BLaER1 (cell line): ENCODE results near the gene MORN5.

Experiments used
- H3K27ac ChIP-seq: shearing (Covaris generic); formaldehyde crosslinking; 2 replicates; pipeline ENCODE4 v1.8.1; 2022
- H3K27me3 ChIP-seq: shearing (Covaris generic); formaldehyde crosslinking; 2 replicates; pipeline ENCODE4 v1.8.1; 2022
- H3K36me3 ChIP-seq: shearing (Covaris generic); formaldehyde crosslinking; 2 replicates; pipeline ENCODE4 v1.8.1; 2022
- H3K4me1 ChIP-seq: shearing (Covaris generic); formaldehyde crosslinking; 2 replicates; pipeline ENCODE4 v1.8.1; 2022
- H3K4me2 ChIP-seq: shearing (Covaris generic); formaldehyde crosslinking; 2 replicates; pipeline ENCODE4 v1.8.1; 2022
- H3K4me3 ChIP-seq: shearing (Covaris generic); formaldehyde crosslinking; 2 replicates; pipeline ENCODE4 v1.8.1; 2022
- H3K9ac ChIP-seq: shearing (Covaris generic); formaldehyde crosslinking; 2 replicates; pipeline ENCODE4 v1.8.1; 2022
- H3K9me3 ChIP-seq: shearing (Covaris generic); formaldehyde crosslinking; 2 replicates; pipeline ENCODE4 v1.8.1; 2022
- H4K20me1 ChIP-seq: shearing (Covaris generic); formaldehyde crosslinking; 2 replicates; pipeline ENCODE4 v1.8.1; 2022
- Cebpa-rat ChIP-seq: shearing (Covaris generic); IDR thresholded peaks from 2 replicates; pipeline ENCODE4 v1.8.1; 2022

Gene MORN5

GRCh38 chr9:122188369-122188768 lies 28.7 kb downstream of the MORN5 start:
- Histone ChIP-seq H3K4me3 (no peak overlapping the region), H3K36me3 (no peaks in the 10 kb centered on the region), H3K4me1 (no peaks in the 10 kb centered on the region), H3K27ac (no peak overlapping the region), H3K27me3 (no peaks in the 10 kb centered on the region), H4K20me1 (no peaks in the 10 kb centered on the region), H3K9me3 (no peaks in the 10 kb centered on the region), H3K9ac (no peak overlapping the region), H3K4me2 (no peak overlapping the region)
- no peak for TF ChIP-seq Cebpa-rat

- no peaks in the 10 kb centered on the region for H3K4me1 ChIP-seq
- no peak overlapping the region for H3K4me3 ChIP-seq
- H3K36me3 ChIP-seq = no peaks in the 10 kb centered on the region
- no peak overlapping the region for H3K9ac ChIP-seq
- H3K4me2 ChIP-seq = no peak overlapping the region
- no peaks in the 10 kb centered on the region for H3K27me3 ChIP-seq
- no peak overlapping the region for H3K27ac ChIP-seq
- TF ChIP-seq Cebpa-rat = no peak
- H4K20me1 ChIP-seq = no peaks in the 10 kb centered on the region
- H3K9me3 ChIP-seq = no peaks in the 10 kb centered on the region
These were observed 31.1 kb downstream of the MORN5 start for GRCh38 chr9:122190597-122191381.

- Histone ChIP-seq H3K9me3 (no peaks in the 10 kb centered on the region), H3K4me1 (no peaks in the 10 kb centered on the region), H3K27me3 (no peaks in the 10 kb centered on the region), H3K27ac (no peak overlapping the region), H3K4me3 (no peak overlapping the region), H4K20me1 (no peaks in the 10 kb centered on the region), H3K4me2 (no peak overlapping the region), H3K9ac (no peak overlapping the region), H3K36me3 (no peaks in the 10 kb centered on the region)
- TF ChIP-seq Cebpa-rat = no peak
These were observed 31.9 kb downstream of the MORN5 start for GRCh38 chr9:122191584-122191983.

GRCh38 chr9:122192261-122192875 lies 32.7 kb downstream of the MORN5 start:
- Histone ChIP-seq H3K9ac (no peak overlapping the region), H3K27ac (no peak overlapping the region), H3K9me3 (no peaks in the 10 kb centered on the region), H3K4me2 (no peak overlapping the region), H3K4me3 (no peak overlapping the region), H4K20me1 (no peaks in the 10 kb centered on the region), H3K4me1 (no peaks in the 10 kb centered on the region), H3K27me3 (no peaks in the 10 kb centered on the region), H3K36me3 (no peaks in the 10 kb centered on the region)
- no peak for TF ChIP-seq Cebpa-rat

GRCh38 chr9:122192914-122193525 lies 33.3 kb downstream of the MORN5 start:
- no peak overlapping the region for H3K4me2 ChIP-seq
- H3K4me3 ChIP-seq = no peak overlapping the region
- H3K27me3 ChIP-seq = no peaks in the 10 kb centered on the region
- TF ChIP-seq Cebpa-rat = no peak
- H3K27ac ChIP-seq = no peak overlapping the region
- no peaks in the 10 kb centered on the region for H3K9me3 ChIP-seq
- H3K9ac ChIP-seq = no peak overlapping the region
- H3K4me1 ChIP-seq = no peaks in the 10 kb centered on the region
- H3K36me3 ChIP-seq = no peaks in the 10 kb centered on the region
- no peaks in the 10 kb centered on the region for H4K20me1 ChIP-seq

- no peak overlapping the region for H3K9ac ChIP-seq
- TF ChIP-seq Cebpa-rat = no peak
- H3K4me1 ChIP-seq = no peaks in the 10 kb centered on the region
- H3K36me3 ChIP-seq = no peaks in the 10 kb centered on the region
- H3K4me3 ChIP-seq = no peak overlapping the region
- no peak overlapping the region for H3K4me2 ChIP-seq
- H3K27me3 ChIP-seq = no peaks in the 10 kb centered on the region
- H3K9me3 ChIP-seq = no peaks in the 10 kb centered on the region
- no peaks in the 10 kb centered on the region for H4K20me1 ChIP-seq
- no peak overlapping the region for H3K27ac ChIP-seq
These were observed 33.9 kb downstream of the MORN5 start for GRCh38 chr9:122193651-122194050.

GRCh38 chr9:122195875-122196274 lies 36.2 kb downstream of the MORN5 start:
- no peak overlapping the region for H3K4me2 ChIP-seq
- no peak for TF ChIP-seq Cebpa-rat
- H3K4me1 ChIP-seq = no peaks in the 10 kb centered on the region
- no peak overlapping the region for H3K4me3 ChIP-seq
- H3K36me3 ChIP-seq = no peaks in the 10 kb centered on the region
- no peaks in the 10 kb centered on the region for H3K9me3 ChIP-seq
- H3K9ac ChIP-seq = no peak overlapping the region
- no peaks in the 10 kb centered on the region for H3K27me3 ChIP-seq
- no peak overlapping the region for H3K27ac ChIP-seq
- H4K20me1 ChIP-seq = no peaks in the 10 kb centered on the region

GRCh38 chr9:122197426-122197825 lies 37.7 kb downstream of the MORN5 start:
- Histone ChIP-seq H3K9ac (no peak overlapping the region), H3K27me3 (no peaks in the 10 kb centered on the region), H3K4me2 (no peak overlapping the region), H3K4me3 (no peak overlapping the region), H3K4me1 (no peaks in the 10 kb centered on the region), H3K36me3 (no peaks in the 10 kb centered on the region), H3K9me3 (no peaks in the 10 kb centered on the region), H3K27ac (no peak overlapping the region), H4K20me1 (no peaks in the 10 kb centered on the region)
- TF ChIP-seq Cebpa-rat = no peak

GRCh38 chr9:122197882-122198281 lies 38.2 kb downstream of the MORN5 start:
- Histone ChIP-seq H3K4me3 (no peak overlapping the region), H3K27ac (no peak overlapping the region), H3K36me3 (no peaks in the 10 kb centered on the region), H3K4me1 (no peaks in the 10 kb centered on the region), H4K20me1 (no peaks in the 10 kb centered on the region), H3K9me3 (no peaks in the 10 kb centered on the region), H3K4me2 (no peak overlapping the region), H3K27me3 (no peaks in the 10 kb centered on the region), H3K9ac (no peak overlapping the region)
- TF ChIP-seq Cebpa-rat = no peak

GRCh38 chr9:122200960-122201595 lies 41.4 kb downstream of the MORN5 start:
- Histone ChIP-seq H3K27ac (no peak overlapping the region), H3K4me2 (no peak overlapping the region), H3K36me3 (no peaks in the 10 kb centered on the region), H3K9ac (no peak overlapping the region), H3K4me1 (no peaks in the 10 kb centered on the region), H4K20me1 (no peaks in the 10 kb centered on the region), H3K4me3 (no peak overlapping the region), H3K9me3 (no peaks in the 10 kb centered on the region), H3K27me3 (no peaks in the 10 kb centered on the region)
- no peak for TF ChIP-seq Cebpa-rat
